ENCODE results near the gene STPG3. TPM values are rescaled to one million over a fixed set of nuclear protein-coding genes. Genes with fewer than 3 reads are reported as not detected.

STPG3 gene
- total and polyA plus RNA-seq, 2 of the 13 experiments (the other 11 are each of a cell fraction or from before 2014, with no cell fraction given), result not detected

GRCh38 chr9:137241490-137242268 is 9.4 kb upstream of the STPG3 start (continued):
- TF ChIP-seq DNMT3B (CRISPR knock-in tag; conservative IDR thresholded peaks at IDR 0.05) (no peak), NAIF1 (CRISPR knock-in tag; IDR thresholded peaks at IDR 0.05; ENCODE audit: borderline replicate concordance) (no peak), ZNF317 (CRISPR knock-in tag; IDR thresholded peaks at IDR 0.05) (peak; percentile 49; the same call in 1 of the 2 replicates), ZNF646 (CRISPR knock-in tag; IDR thresholded peaks at IDR 0.05) (no peak), RAD51 (IDR thresholded peaks at IDR 0.05; ENCODE audit: borderline replicate concordance) (no peak), ZNF430 (CRISPR knock-in tag; IDR thresholded peaks at IDR 0.05) (peak; percentile 55), ZBED4 (CRISPR knock-in tag; IDR thresholded peaks at IDR 0.05; ENCODE audit: borderline replicate concordance) (no peak), NCOA2 (CRISPR knock-in tag; IDR thresholded peaks at IDR 0.05) (no peak), BCLAF1 (IDR thresholded peaks at IDR 0.05) (no peak), MIER2 (CRISPR knock-in tag; IDR thresholded peaks at IDR 0.05) (no peak), EEA1 (CRISPR knock-in tag; IDR thresholded peaks at IDR 0.05; ENCODE audit: borderline replicate concordance) (no peak), TBP (CRISPR knock-in tag; IDR thresholded peaks at IDR 0.05) (no peak), RARG (CRISPR knock-in tag; IDR thresholded peaks at IDR 0.05; ENCODE audit: low read depth) (no peak), ATF6 (CRISPR knock-in tag; conservative IDR thresholded peaks at IDR 0.05) (no peak)

Measured in HepG2 (cell line).